GM12878 (cell line): ENCODE data around the gene SLCO1A2. TPM values are rescaled to one million over a fixed set of nuclear protein-coding genes. Genes with fewer than 3 reads are reported as not detected.

Experiments
- ATAC-seq: fragments of 200-7000 bp; cut with Tn5 transposase; 3 replicates; pipeline ENCODE4 v1.9.1; 2020; ENCODE audit warnings: mild to moderate bottlenecking, moderate library complexity
- BruUV-seq: library from RNA; stranded (reverse); fragments of 400-500 nt; replicated peaks from 2 replicates; lab custom pipeline; 2021; lab: Mats Ljungman, UMichigan
- CTCF ChIA-PET: fragments of 300-600 bp; sonication (Branson Sonifier 250); formaldehyde crosslinking; extraction: SDS; loops from one replicate; lab custom pipeline; 2021; ENCODE audit warnings: inconsistent platforms; lab: Yijun Ruan, JAX
- POLR2A ChIA-PET: fragments of 350-600 bp; formaldehyde crosslinking; extraction: SDS; loops from one replicate; lab custom pipeline; 2021; ENCODE audit warnings: inconsistent platforms; lab: Charles Lee
- RAD21 ChIA-PET: fragments of 300-600 bp; sonication (Branson Sonifier 250); formaldehyde crosslinking; loops from one replicate; lab custom pipeline; 2023; ENCODE audit warnings: antibody characterized with exemption; ENCODE audit not compliant: unreplicated experiment; lab: Charles Lee
- SMC1A ChIA-PET: fragments of 300-600 bp; sonication (Branson Sonifier 250); formaldehyde crosslinking; loops from one replicate; lab custom pipeline; 2023; ENCODE audit not compliant: unreplicated experiment, uncharacterized antibody; lab: Charles Lee
- DNase-seq: peaks from one replicate; pipeline ENCODE4 v3.0.0-alpha.2; 2011; ENCODE audit warnings: low read depth, low spot score
- FAIRE-seq: peaks from 3 replicates; lab custom pipeline; 2011; peaks lifted over from hg19 to GRCh38; lab: Jason Lieb, UNC
- H2AFZ ChIP-seq: 2 replicates; pipeline ENCODE4 v1.6.0; 2011; ENCODE audit warnings: low read depth, low read length, control low read depth; ENCODE audit not compliant: control insufficient read depth
- H3K27ac ChIP-seq: 2 replicates; pipeline ENCODE4 v1.5.1; 2011; ENCODE audit warnings: control low read depth; ENCODE audit not compliant: control insufficient read depth, insufficient read depth
- H3K27me3 ChIP-seq, 2 experiments: replicated peaks in 1 of 2; 2 replicates each; pipeline versions ENCODE4 v1.6.0 to v1.6.1; 2011; ENCODE audit warnings: low read length in 1 of 2; ENCODE audit not compliant: control insufficient read depth in 2 of 2, insufficient read depth in 2 of 2
- H3K36me3 ChIP-seq, 2 experiments: 2 replicates each; pipeline ENCODE4 v1.5.1; 2011; ENCODE audit warnings: low read length in 1 of 2; ENCODE audit not compliant: control insufficient read depth in 2 of 2, insufficient read depth in 2 of 2
- H3K4me1 ChIP-seq: 2 replicates; pipeline ENCODE4 v1.6.1; 2011; ENCODE audit warnings: mild to moderate bottlenecking, low read length, moderate library complexity, mixed read lengths; ENCODE audit not compliant: control insufficient read depth, insufficient read depth
- H3K4me2 ChIP-seq: 2 replicates; pipeline ENCODE4 v1.6.0; 2011; ENCODE audit warnings: control low read depth; ENCODE audit not compliant: control insufficient read depth, insufficient read depth
- H3K4me3 ChIP-seq: fragments of 200-600 bp; sonication (generic); 2 replicates; pipeline ENCODE4 v1.5.1; 2016
- H3K79me2 ChIP-seq: 2 replicates; pipeline ENCODE4 v1.6.0; 2011; ENCODE audit warnings: low read length; ENCODE audit not compliant: control insufficient read depth, insufficient read depth
- H3K9ac ChIP-seq: 2 replicates; pipeline ENCODE4 v1.8.0; 2011; ENCODE audit warnings: low read length, control low read depth, mixed read lengths; ENCODE audit not compliant: control insufficient read depth, insufficient read depth
- H3K9me3 ChIP-seq: replicated peaks from 3 replicates; pipeline ENCODE4 v1.5.1; 2011; ENCODE audit warnings: mild to moderate bottlenecking, low read length; ENCODE audit not compliant: control insufficient read depth, insufficient read depth
- H4K20me1 ChIP-seq: 2 replicates; pipeline ENCODE4 v1.6.0; 2011; ENCODE audit not compliant: control insufficient read depth, insufficient read depth
- CHD4 ChIP-seq: fragments of 200-600 bp; sonication (generic); IDR thresholded peaks from 2 replicates; pipeline ENCODE4 v1.6.1; 2016; ENCODE audit warnings: mild to moderate bottlenecking
- CREM ChIP-seq: IDR thresholded peaks from 2 replicates; pipeline ENCODE4 v1.6.1; 2014; ENCODE audit warnings: antibody characterized with exemption, low read depth
- LARP7 ChIP-seq: fragments of 450-650 bp; IDR thresholded peaks from 2 replicates; pipeline ENCODE4 v1.6.1; 2017; ENCODE audit warnings: mild to moderate bottlenecking
- MTA2 ChIP-seq: fragments of 450-650 bp; IDR thresholded peaks from 2 replicates; pipeline ENCODE4 v1.6.1; 2016; ENCODE audit warnings: low read depth, mild to moderate bottlenecking, moderate library complexity
- RFX5 ChIP-seq: IDR thresholded peaks from 2 replicates; pipeline ENCODE4 v1.6.1; 2011; ENCODE audit warnings: low read depth, low read length, improper control_type of control experiment
- SPI1 ChIP-seq: IDR thresholded peaks from 2 replicates; pipeline ENCODE4 v1.6.1; 2011; ENCODE audit warnings: low read depth, mild to moderate bottlenecking, low read length, moderate library complexity, borderline replicate concordance; ENCODE audit not compliant: insufficient read depth
- STAT1 ChIP-seq: fragments of 450-650 bp; conservative IDR thresholded peaks from 2 replicates; pipeline ENCODE4 v1.6.1; 2014; ENCODE audit warnings: antibody characterized with exemption, mild to moderate bottlenecking
- in situ Hi-C: fragments of 300-500 bp; cut with MboI; formaldehyde crosslinking; loops from 9 replicates; pipeline ENCODE4 v1.14.3; 2018; ENCODE audit warnings: mixed read lengths
- intact Hi-C: fragments of 100-400 bp; cut with micrococcal nuclease; formaldehyde crosslinking; loops from one replicate; pipeline ENCODE4 v1.14.2; 2022; ENCODE audit not compliant: unreplicated experiment
- polyA plus RNA-seq, 11 experiments: library from polyadenylated mRNA; depleted of rRNA in 4 of 11; unstranded in 6 of 11; stranded (reverse) in 5 of 11; fragments of >200 nt; fragmentation: Nextera tagmentation in 4 of 11; fragmentation: Illumina TruSeq in 1 of 11; extraction: Ambion mirVana in 4 of 11; extraction: Trizol in 1 of 11; gene quantifications; 1 replicate in 1 of 11; 2 replicates in 10 of 11; pipeline versions ENCODE4 v1.2.1 to v1.2.3, GENCODE V29; 2011 to 2016; ENCODE audit warnings: inconsistent platforms in 2 of 11, missing spikeins in 2 of 11, low read depth in 1 of 11
- total RNA-seq, 4 experiments: library from RNA; depleted of rRNA in 3 of 4; stranded (reverse); fragments of >200 nt in 3 of 4; fragmentation: Illumina TruSeq in 1 of 4; extraction: Trizol in 1 of 4; gene quantifications; 2 replicates each; pipeline versions ENCODE4 v1.2.1 to v1.2.3, GENCODE V29; 2013 to 2021
- TF ChIP-seq, protein P1 (sequence below): fragments of 450-650 bp; IDR thresholded peaks from 2 replicates; pipeline ENCODE4 v1.6.1; 2017; ENCODE audit warnings: mild to moderate bottlenecking, moderate library complexity

Gene SLCO1A2
- total and polyA plus RNA-seq, 10 of the 15 experiments (the other 5 are each of a cell fraction or from before 2014, with no cell fraction given): not detected

DNA sequence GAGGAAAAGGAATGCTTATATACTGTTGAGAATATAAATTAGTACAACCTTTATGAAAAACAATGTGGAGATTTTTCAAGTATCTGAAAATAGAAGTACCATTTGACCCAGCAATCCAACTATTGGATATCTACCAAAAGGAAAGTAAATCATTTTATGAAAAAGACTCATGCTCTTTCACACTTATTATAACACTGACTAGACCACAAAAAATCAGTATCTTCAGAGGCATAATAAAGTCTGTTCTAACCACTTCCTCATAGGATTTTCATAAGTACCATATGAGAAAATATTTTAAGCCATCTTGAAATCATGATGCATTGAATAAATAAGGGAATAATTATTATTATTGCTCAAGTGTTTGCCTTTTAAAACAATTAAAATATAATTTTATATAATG is 112.9 kb downstream of the SLCO1A2 start:
- DNase-seq (no peak), ATAC-seq (peak; percentile 61)
- H2AFZ ChIP-seq: no peak overlapping the region
- SMC1A ChIA-PET: interaction anchor here (0.5 kb wide), 1 partner anchor 389 kb away, joined by 3 read pairs; no protein-coding TSS in a partner anchor
- intact Hi-C loops (no loop called here), in situ Hi-C loops (no loop called here)
- CTCF ChIA-PET: no interaction called here
- no peaks in the 10 kb centered on the region for H3K36me3 ChIP-seq
- RAD21 ChIA-PET: no interaction called here
- no peak overlapping the region for H3K27ac ChIP-seq
- no peaks in the 10 kb centered on the region for H3K9me3 ChIP-seq
- H3K27me3 ChIP-seq: no peaks in the 10 kb centered on the region
- no peaks in the 10 kb centered on the region for H3K79me2 ChIP-seq
- H3K4me2 ChIP-seq: no peak overlapping the region
- H3K4me1 ChIP-seq: no peaks in the 10 kb centered on the region
- no peaks in the 10 kb centered on the region for H4K20me1 ChIP-seq
- POLR2A ChIA-PET: interaction anchor here (0.6 kb wide), 1 partner anchor 423 kb away, joined by 3 read pairs; no protein-coding TSS in a partner anchor
- TF ChIP-seq STAT1: no peak
- 0 out of 2 replicates have a peak, but pooled peaks have one; percentile 13 for TF ChIP-seq MTA2
- TF ChIP-seq SPI1: peak; percentile 13; the same call in 1 of the 2 replicates
- TF ChIP-seq, all 136 proteins: peak for 2
- no peak overlapping the region for H3K4me3 ChIP-seq
- no peak overlapping the region for H3K9ac ChIP-seq
- FAIRE-seq: peak; percentile 18
- no TSS peak for BruUV-seq

DNA sequence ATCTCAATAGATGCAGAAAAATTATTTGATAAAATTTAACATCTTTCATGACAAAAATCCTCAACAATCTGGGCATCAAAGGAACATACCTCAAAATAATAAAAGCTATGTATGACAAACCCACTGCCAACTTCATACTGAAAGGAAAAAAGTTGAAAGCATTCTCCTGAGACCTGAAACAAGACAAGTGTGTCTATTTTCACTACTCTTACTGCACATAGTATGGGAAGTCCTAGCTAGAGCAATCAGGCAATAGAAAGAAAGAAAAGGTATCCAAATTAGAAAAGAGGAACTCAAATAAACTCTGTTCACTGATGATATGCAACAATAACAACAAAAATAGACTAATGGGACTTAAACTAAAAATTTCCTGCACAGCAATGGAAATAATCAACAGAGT is 113.6 kb downstream of the SLCO1A2 start:
- SMC1A ChIA-PET: no interaction called here
- RAD21 ChIA-PET: no interaction called here

More for the DNA sequence above, 113.6 kb downstream of the SLCO1A2 start:
- no peak overlapping the region for H3K4me2 ChIP-seq
- H3K36me3 ChIP-seq: no peaks in the 10 kb centered on the region
- H3K79me2 ChIP-seq: no peaks in the 10 kb centered on the region
- H3K9ac ChIP-seq: no peak overlapping the region
- TF ChIP-seq CREM (no peak), RFX5 (no peak), LARP7 (no peak), CHD4 (no peak)
- TF ChIP-seq, protein P1, sequence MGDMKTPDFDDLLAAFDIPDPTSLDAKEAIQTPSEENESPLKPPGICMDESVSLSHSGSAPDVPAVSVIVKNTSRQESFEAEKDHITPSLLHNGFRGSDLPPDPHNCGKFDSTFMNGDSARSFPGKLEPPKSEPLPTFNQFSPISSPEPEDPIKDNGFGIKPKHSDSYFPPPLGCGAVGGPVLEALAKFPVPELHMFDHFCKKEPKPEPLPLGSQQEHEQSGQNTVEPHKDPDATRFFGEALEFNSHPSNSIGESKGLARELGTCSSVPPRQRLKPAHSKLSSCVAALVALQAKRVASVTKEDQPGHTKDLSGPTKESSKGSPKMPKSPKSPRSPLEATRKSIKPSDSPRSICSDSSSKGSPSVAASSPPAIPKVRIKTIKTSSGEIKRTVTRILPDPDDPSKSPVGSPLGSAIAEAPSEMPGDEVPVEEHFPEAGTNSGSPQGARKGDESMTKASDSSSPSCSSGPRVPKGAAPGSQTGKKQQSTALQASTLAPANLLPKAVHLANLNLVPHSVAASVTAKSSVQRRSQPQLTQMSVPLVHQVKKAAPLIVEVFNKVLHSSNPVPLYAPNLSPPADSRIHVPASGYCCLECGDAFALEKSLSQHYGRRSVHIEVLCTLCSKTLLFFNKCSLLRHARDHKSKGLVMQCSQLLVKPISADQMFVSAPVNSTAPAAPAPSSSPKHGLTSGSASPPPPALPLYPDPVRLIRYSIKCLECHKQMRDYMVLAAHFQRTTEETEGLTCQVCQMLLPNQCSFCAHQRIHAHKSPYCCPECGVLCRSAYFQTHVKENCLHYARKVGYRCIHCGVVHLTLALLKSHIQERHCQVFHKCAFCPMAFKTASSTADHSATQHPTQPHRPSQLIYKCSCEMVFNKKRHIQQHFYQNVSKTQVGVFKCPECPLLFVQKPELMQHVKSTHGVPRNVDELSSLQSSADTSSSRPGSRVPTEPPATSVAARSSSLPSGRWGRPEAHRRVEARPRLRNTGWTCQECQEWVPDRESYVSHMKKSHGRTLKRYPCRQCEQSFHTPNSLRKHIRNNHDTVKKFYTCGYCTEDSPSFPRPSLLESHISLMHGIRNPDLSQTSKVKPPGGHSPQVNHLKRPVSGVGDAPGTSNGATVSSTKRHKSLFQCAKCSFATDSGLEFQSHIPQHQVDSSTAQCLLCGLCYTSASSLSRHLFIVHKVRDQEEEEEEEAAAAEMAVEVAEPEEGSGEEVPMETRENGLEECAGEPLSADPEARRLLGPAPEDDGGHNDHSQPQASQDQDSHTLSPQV: no peak
- TF ChIP-seq, all 136 proteins: peak for 0
- ATAC-seq (peak; percentile 26; the same call in 1 of the 3 replicates), FAIRE-seq (no peak), DNase-seq (no peak)
- H3K27me3 ChIP-seq: no peaks in the 10 kb centered on the region
- ChIA-PET POLR2A (no interaction called here), CTCF (no interaction called here)
- no peak overlapping the region for H3K4me3 ChIP-seq
- BruUV-seq: no TSS peak
- H3K9me3 ChIP-seq: no peaks in the 10 kb centered on the region
- no peaks in the 10 kb centered on the region for H4K20me1 ChIP-seq
- intact Hi-C loops: no loop called here
- no peak overlapping the region for H3K27ac ChIP-seq
- no peak overlapping the region for H2AFZ ChIP-seq
- H3K4me1 ChIP-seq: no peaks in the 10 kb centered on the region
- in situ Hi-C loops: no loop called here
